Ectodermal cell (in vitro differentiated cells): Measurements from ENCODE around the gene ESPNL. TPM values are rescaled to one million over a fixed set of nuclear protein-coding genes. Genes with fewer than 3 reads are reported as not detected.
"Not testable (repeated sequence)": the region's sequence is repeated elsewhere in the genome, so short reads cannot be mapped to it uniquely, and the experiment has no call there.

Experiments used
- H3K27ac ChIP-seq: 2 replicates; pipeline ENCODE4 v1.7.0; 2013; ENCODE audit warnings: mild to moderate bottlenecking, low read depth, low read length; ENCODE audit not compliant: insufficient read depth, poor library complexity, severe bottlenecking
- H3K27me3 ChIP-seq: 2 replicates; pipeline ENCODE4 v1.7.0; 2013; ENCODE audit warnings: mild to moderate bottlenecking, low read length; ENCODE audit not compliant: insufficient read depth, control insufficient read depth, poor library complexity, severe bottlenecking
- H3K36me3 ChIP-seq: one replicate; pipeline ENCODE4 v1.7.0; 2013; ENCODE audit warnings: low read length; ENCODE audit not compliant: control insufficient read depth, insufficient read depth
- H3K4me1 ChIP-seq: one replicate; pipeline ENCODE4 v1.7.0; 2013; ENCODE audit warnings: low read length; ENCODE audit not compliant: control insufficient read depth, insufficient read depth
- H3K4me3 ChIP-seq: 2 replicates; pipeline ENCODE4 v1.7.0; 2013; ENCODE audit warnings: low read depth, low read length, control low read depth; ENCODE audit not compliant: insufficient read depth
- H3K9me3 ChIP-seq: 2 replicates; pipeline ENCODE4 v1.7.0; 2013; ENCODE audit warnings: mild to moderate bottlenecking, low read length, moderate library complexity; ENCODE audit not compliant: control insufficient read depth
- WGBS, 2 experiments: methylation state at CpG; one replicate each; pipeline ENCODE4 v1.1.7; 2013; ENCODE audit warnings: missing lambda C conversion rate in 2 of 2; 5-methylcytosine and 5-hydroxymethylcytosine counted together
- polyA plus RNA-seq, 4 experiments: library from polyadenylated mRNA; stranded (reverse); fragments of 50-300 nt; gene quantifications; one replicate each; pipeline ENCODE4 v1.2.3, GENCODE V29; 2013

ESPNL gene
- polyA plus RNA-seq (2013, experiment 1 of 4): 0.37 TPM
- polyA plus RNA-seq (2013, experiment 2 of 4): 0.64 TPM
- 1.3 TPM for polyA plus RNA-seq (2013, experiment 3 of 4)
- polyA plus RNA-seq (2013, experiment 4 of 4): 1.3 TPM

GRCh38 chr2:238100049-238100820 is at the start of gene ESPNL:
Gene ESPNL (plus strand): TSS chr2:238100340. CDS start chr2:238100420, 80 bp downstream.
- Histone ChIP-seq H3K27me3 (no peaks in the 10 kb centered on the region), H3K4me1 (no peaks in the 10 kb centered on the region), H3K36me3 (no peaks in the 10 kb centered on the region), H3K27ac (no peak within 1 kb of the TSS), H3K4me3 (no peak within 1 kb of the TSS), H3K9me3 (no peaks in the 10 kb centered on the region)
- 93 to 94% methylated on average over 36 to 38 of the region's 38 CpGs for WGBS, 2 experiments

GRCh38 chr2:238053191-238053776 is 46.9 kb upstream of the ESPNL start:
- H3K27me3 ChIP-seq: no peaks in the 10 kb centered on the region
- no peak overlapping the region for H3K27ac ChIP-seq
- WGBS, 2 experiments: 83 to 90% methylated on average over 2 of the region's 2 CpGs
- H3K9me3 ChIP-seq: no peaks in the 10 kb centered on the region
- no peaks in the 10 kb centered on the region for H3K4me1 ChIP-seq
- no peak overlapping the region for H3K4me3 ChIP-seq
- no peaks in the 10 kb centered on the region for H3K36me3 ChIP-seq

DNA sequence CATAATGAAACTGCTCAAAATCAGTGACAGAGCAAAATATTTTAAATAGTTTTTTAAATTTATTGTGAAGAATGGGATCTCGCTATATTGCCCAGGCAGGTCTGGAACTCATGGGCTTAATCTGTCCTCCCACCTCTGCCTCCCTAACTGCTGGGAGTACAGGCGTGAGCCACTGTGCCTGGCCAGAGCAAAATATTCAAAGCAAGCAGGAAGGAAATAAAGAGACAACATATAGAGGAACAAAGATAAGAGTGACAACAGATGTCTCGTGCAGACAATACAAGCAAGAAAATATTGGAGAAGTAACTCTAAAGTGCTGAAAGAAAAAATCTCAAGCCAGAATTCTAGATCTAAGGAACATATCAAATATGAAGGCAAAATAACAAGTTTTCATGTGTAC is 44.3 kb upstream of the ESPNL start:
- WGBS, 2 experiments: 91 to 92% methylated on average over 3 of the region's 3 CpGs
- no peak overlapping the region for H3K4me3 ChIP-seq
- no peaks in the 10 kb centered on the region for H3K9me3 ChIP-seq
- H3K36me3 ChIP-seq: no peaks in the 10 kb centered on the region
- H3K4me1 ChIP-seq: no peaks in the 10 kb centered on the region
- H3K27me3 ChIP-seq: no peaks in the 10 kb centered on the region
- no peak overlapping the region for H3K27ac ChIP-seq

GRCh38 chr2:238057696-238058575 is 42.2 kb upstream of the ESPNL start:
- not testable (repeated sequence) for H3K4me3 ChIP-seq, H3K9me3 ChIP-seq, H3K36me3 ChIP-seq, H3K4me1 ChIP-seq, H3K27ac ChIP-seq, H3K27me3 ChIP-seq
- 94 to 95% methylated on average over 44 of the region's 44 CpGs for WGBS, 2 experiments

DNA sequence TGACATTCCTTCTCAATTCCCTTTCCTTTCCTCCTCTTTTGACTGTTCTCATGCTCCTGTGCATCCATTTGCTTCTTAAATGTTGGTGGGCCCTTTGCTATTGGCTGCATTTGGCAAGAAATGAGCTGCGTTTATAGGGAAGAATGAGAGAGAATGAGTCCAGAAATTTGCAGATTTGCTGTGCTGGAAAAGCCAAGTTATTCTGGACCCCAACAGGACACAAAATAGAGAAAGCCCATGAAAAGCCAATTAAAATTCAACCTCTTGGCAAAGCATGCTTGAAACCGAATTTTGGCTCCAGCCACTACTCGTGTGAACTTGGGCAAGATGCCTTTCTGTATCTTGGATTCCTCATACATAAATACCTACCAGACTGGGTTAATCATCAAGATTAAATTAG is 40.6 kb upstream of the ESPNL start:
- Histone ChIP-seq H3K4me3 (peak overlapping the region; percentile 95), H3K27me3 (no peaks in the 10 kb centered on the region), H3K36me3 (no peaks in the 10 kb centered on the region), H3K27ac (no peak overlapping the region), H3K4me1 (peaks cover 11% of the 10 kb centered on the region), H3K9me3 (no peaks in the 10 kb centered on the region)
- 95% methylated on average over 3 of the region's 3 CpGs for WGBS, 2 experiments

DNA sequence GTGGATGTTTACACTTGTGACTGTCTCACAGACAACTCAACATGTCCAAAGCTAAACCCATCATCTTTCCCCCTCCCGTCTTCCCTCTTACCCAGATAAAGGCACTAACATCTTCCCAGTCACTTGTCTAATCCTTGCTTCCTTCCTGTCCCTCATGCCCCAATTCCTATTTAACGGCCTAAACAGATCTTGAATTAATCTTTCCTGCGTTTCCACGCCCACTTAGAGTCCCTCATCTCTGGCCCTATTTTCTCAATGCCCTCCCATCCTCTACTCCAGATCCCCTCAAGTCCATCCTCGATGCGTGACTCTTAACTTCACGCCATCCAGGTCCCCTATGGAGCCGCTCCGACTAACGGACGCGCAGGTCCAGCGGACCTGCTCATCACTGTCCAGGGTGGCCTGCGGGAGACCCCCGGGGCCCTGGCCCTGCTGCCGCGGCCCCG is 40.0 kb upstream of the ESPNL start:
- Histone ChIP-seq H3K27ac (peak overlapping the region; percentile 71), H3K36me3 (peaks cover 2% of the 10 kb centered on the region), H3K9me3 (no peaks in the 10 kb centered on the region), H3K4me3 (peak overlapping the region; percentile 95), H3K27me3 (no peaks in the 10 kb centered on the region), H3K4me1 (peaks cover 11% of the 10 kb centered on the region)
- 2% methylated on average over 18 of the region's 18 CpGs for WGBS, 2 experiments

DNA sequence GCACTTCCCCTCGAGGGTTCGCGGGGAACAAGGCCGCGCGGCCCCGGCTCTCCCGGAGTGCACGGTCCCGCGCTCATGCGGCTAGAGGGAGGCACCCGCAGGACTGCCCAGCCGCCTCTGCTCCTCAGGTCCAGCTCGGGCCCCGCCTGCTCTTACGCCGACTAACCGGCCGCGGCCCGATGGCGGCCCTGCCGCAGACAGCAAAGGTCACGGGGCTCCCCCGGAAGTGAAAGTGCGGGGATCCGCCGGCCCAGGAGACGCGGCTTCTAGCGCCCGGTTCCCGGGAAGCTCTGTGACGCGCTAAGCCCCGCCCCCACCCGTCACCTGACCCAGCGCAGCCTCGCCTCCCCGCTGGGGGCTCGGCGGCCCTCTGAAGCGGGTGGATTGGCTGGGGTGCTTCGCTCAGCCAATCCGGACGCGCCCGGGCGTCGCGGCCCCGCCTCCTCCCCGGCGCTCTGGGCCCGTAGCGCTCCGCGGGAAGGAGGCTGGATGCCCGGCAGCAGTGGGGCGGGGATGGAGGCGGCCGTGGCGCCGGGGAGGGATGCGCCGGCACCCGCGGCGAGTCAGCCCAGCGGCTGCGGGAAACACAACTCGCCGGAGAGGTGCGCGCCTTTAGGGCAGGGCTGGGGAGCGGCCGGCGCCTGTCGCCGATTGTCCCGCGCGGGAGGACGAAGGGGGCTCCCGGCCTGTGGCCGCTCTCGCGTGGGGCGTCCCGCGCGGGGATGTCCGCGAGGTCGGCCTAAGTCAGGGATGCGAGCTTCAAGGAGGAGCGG is 39.4 kb upstream of the ESPNL start, which contains the start of gene SCLY:
Gene SCLY, plus strand, starts transcription at position 460 of the 773 bp plus-strand sequence. Its CDS starts 54 bp downstream, at position 514.
- Histone ChIP-seq H3K4me3 (peak within 1 kb of the TSS; percentile 95), H3K9me3 (no peaks in the 10 kb centered on the region), H3K27me3 (no peaks in the 10 kb centered on the region), H3K4me1 (peaks cover 11% of the 10 kb centered on the region), H3K27ac (peak within 1 kb of the TSS; percentile 71), H3K36me3 (peaks cover 4% of the 10 kb centered on the region)
- 0% methylated on average over 98 of the region's 98 CpGs for WGBS, 2 experiments

DNA sequence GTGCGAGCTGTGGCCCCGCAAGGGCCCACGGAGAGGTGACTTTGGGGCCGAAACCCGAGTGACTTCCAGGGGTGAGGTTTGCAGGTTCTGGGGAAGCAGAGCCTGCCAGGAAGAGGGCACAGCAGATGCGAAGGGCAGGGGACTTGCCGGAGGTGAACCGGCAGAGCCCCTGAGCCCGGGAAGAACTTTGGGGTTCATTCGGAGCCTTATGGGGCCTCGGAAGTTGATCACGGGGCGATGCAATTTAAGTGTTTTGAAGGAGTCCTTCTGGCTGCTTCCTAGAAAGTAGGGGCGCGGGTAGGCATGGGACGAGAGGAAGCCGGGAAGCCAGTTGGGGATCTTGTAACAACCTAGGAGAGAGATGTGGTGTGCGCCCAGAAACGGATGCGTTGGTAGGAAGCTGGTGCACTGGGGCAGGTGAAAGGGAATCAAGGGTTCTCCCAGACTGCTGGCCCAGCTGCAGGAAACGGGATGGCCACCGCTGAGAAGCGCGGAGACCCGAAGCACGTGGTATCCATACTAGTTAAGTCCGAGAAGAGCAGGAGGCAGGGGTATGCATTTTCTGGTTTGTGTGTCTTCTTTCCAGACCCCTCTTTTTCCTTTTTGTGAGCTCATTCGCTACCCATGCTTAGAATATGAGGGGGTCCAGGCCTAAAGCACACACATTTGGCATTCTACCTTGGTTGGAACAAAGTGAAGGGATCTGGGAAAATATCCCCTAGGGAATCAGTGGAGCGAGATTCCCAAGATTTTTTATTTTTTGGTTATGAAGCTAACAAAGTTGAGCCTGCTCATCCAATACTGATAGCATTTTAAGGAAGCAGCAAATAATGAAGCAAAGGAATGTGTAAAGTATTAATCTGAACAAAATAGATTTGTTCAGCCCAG is 38.6 kb upstream of the ESPNL start:
- 4% methylated on average over 29 of the region's 29 CpGs for WGBS, 2 experiments
- peak overlapping the region; percentile 95 for H3K4me3 ChIP-seq
- H3K27me3 ChIP-seq: no peaks in the 10 kb centered on the region
- peak overlapping the region; percentile 4 for H3K27ac ChIP-seq
- no peaks in the 10 kb centered on the region for H3K9me3 ChIP-seq
- H3K4me1 ChIP-seq: peaks cover 11% of the 10 kb centered on the region
- peaks cover 11% of the 10 kb centered on the region for H3K36me3 ChIP-seq
